Fibroblast of the aortic adventitia (primary cell): ENCODE data around the gene IAPP. TPM values are rescaled to one million over a fixed set of nuclear protein-coding genes. Genes with fewer than 3 reads are reported as not detected.
"Not testable (repeated sequence)": the region's sequence is repeated elsewhere in the genome, so short reads cannot be mapped to it uniquely, and the experiment has no call there.

ENCODE experiments used
- DNase-seq: peaks from one replicate; pipeline ENCODE4 v3.0.0-alpha.2; 2010; ENCODE audit warnings: low read depth
- H3K4me3 ChIP-seq: 2 replicates; pipeline ENCODE4 v1.5.1; 2011; ENCODE audit warnings: low read depth, mild to moderate bottlenecking, control low read depth, low read length, moderate library complexity
- CTCF ChIP-seq: IDR thresholded peaks from 2 replicates; pipeline ENCODE4 v1.5.1; 2011; ENCODE audit warnings: mild to moderate bottlenecking, low read length, control low read depth, inconsistent platforms; ENCODE audit not compliant: insufficient read depth
- total RNA-seq: library from RNA; depleted of rRNA; stranded (reverse); fragments of >200 nt; gene quantifications from 2 replicates; pipeline ENCODE4 v1.2.3, GENCODE V29; 2012; ENCODE audit warnings: low replicate concordance

Gene IAPP
- total RNA-seq, 1 donor, result not detected

- no peak overlapping the region for H3K4me3 ChIP-seq
- DNase-seq, result no peak
- TF ChIP-seq CTCF, result no peak
These were observed 40.9 kb downstream of the IAPP start for GRCh38 chr12:21413369-21414277.

- no peak for TF ChIP-seq CTCF
- peak; percentile 10 for DNase-seq
- no peak overlapping the region for H3K4me3 ChIP-seq
These were observed 43.9 kb downstream of the IAPP start for GRCh38 chr12:21416511-21417121.

- DNase-seq, H3K4me3 ChIP-seq: not testable (repeated sequence)
These were observed 45.7 kb downstream of the IAPP start for GRCh38 chr12:21418398-21418797.

- DNase-seq, H3K4me3 ChIP-seq: not testable (repeated sequence)
These were observed 46.5 kb downstream of the IAPP start for GRCh38 chr12:21419009-21419699.

GRCh38 chr12:21428241-21428640 is 55.5 kb downstream of the IAPP start:
- no peak for TF ChIP-seq CTCF
- no peak overlapping the region for H3K4me3 ChIP-seq
- DNase-seq, result peak; percentile 28

Other genes with a start within 250 kb of the IAPP start
- not detected in 2 replicates for gene SLCO1B1, start 241.7 kb upstream of the IAPP start, total RNA-seq
- gene SLCO1A2, start 38.0 kb upstream of the IAPP start, total RNA-seq, result 0.09 TPM in 1 of 2 replicates, not detected in the other
- gene PYROXD1, start 64.8 kb downstream of the IAPP start, total RNA-seq, result 13.8 and 17.9 TPM in 2 replicates
- gene RECQL, start 128.7 kb downstream of the IAPP start, total RNA-seq, result 54.1 and 114 TPM in 2 replicates
- gene GOLT1B, start 128.9 kb downstream of the IAPP start, total RNA-seq, result 55.2 and 82.2 TPM in 2 replicates
- 0.54 and 0.82 TPM in 2 replicates for gene SPX, start 153.4 kb downstream of the IAPP start, total RNA-seq
- not detected in 2 replicates for gene GYS2, start 231.9 kb downstream of the IAPP start, total RNA-seq